Embryonic facial prominence (tissue), 1 donor: Measurements from ENCODE around the gene KRT16.
"Not testable (repeated sequence)": the region's sequence is repeated elsewhere in the genome, so short reads cannot be mapped to it uniquely, and the experiment has no call there.

ENCODE experiments used
- DNase-seq: peaks from one replicate; pipeline ENCODE4 v3.0.0-alpha.2; 2016; ENCODE audit errors: extremely low spot score

Gene KRT16

GRCh38 chr17:41628073-41628370 is 15.5 kb upstream of the KRT16 start:
- not testable (repeated sequence) for DNase-seq

- no peak for DNase-seq
Observed at GRCh38 chr17:41627316-41628072, 14.9 kb upstream of the KRT16 start.

- DNase-seq = not testable (repeated sequence)
Observed at GRCh38 chr17:41626914-41627295, 14.3 kb upstream of the KRT16 start.

GRCh38 chr17:41626028-41626913 is 13.7 kb upstream of the KRT16 start:
- not testable (repeated sequence) for DNase-seq

GRCh38 chr17:41625602-41626001 is 13.0 kb upstream of the KRT16 start:
- DNase-seq = no peak

GRCh38 chr17:41624208-41625101 is 11.9 kb upstream of the KRT16 start, which contains the start of gene KRT17:
KRT17 (minus strand) TSS chr17:41624575; CDS start chr17:41624509, 66 bp downstream.
- no peak for DNase-seq

- not testable (repeated sequence) for DNase-seq
Observed at GRCh38 chr17:41623184-41623861, 10.8 kb upstream of the KRT16 start.

- not testable (repeated sequence) for DNase-seq
Observed at GRCh38 chr17:41622340-41623183, 10.0 kb upstream of the KRT16 start.

GRCh38 chr17:41621916-41622315 is 9.3 kb upstream of the KRT16 start:
- no peak for DNase-seq

- not testable (repeated sequence) for DNase-seq
Observed at GRCh38 chr17:41621435-41621817, 8.9 kb upstream of the KRT16 start.

- DNase-seq = no peak
Observed at GRCh38 chr17:41620583-41621434, 8.2 kb upstream of the KRT16 start.

GRCh38 chr17:41619927-41620582 is 7.5 kb upstream of the KRT16 start:
- DNase-seq = not testable (repeated sequence)

- DNase-seq = no peak
Observed at GRCh38 chr17:41619036-41619926, 6.7 kb upstream of the KRT16 start.

GRCh38 chr17:41618341-41619035 is 5.9 kb upstream of the KRT16 start:
- DNase-seq = no peak

- DNase-seq = no peak
Observed at GRCh38 chr17:41617698-41618097, 5.1 kb upstream of the KRT16 start.

GRCh38 chr17:41617136-41617535 is 4.6 kb upstream of the KRT16 start:
- DNase-seq = no peak

- DNase-seq = not testable (repeated sequence)
Observed at GRCh38 chr17:41616486-41616885, 3.9 kb upstream of the KRT16 start.
